SK-N-MC (cell line): Measurements from ENCODE around the gene NEURL1.

Experiments
- EZH2 ChIP-seq: fragments of 200-600 bp; sonication (generic); IDR thresholded peaks from one replicate; pipeline ENCODE4 v1.6.1; 2017; ENCODE audit warnings: antibody characterized with exemption
- FOXP2 ChIP-seq: optimal IDR thresholded peaks from 2 replicates; pipeline ENCODE3; 2011; ENCODE audit warnings: mild to moderate bottlenecking, moderate library complexity; ENCODE audit not compliant: insufficient read depth; ENCODE audit errors: extremely low read length, control extremely low read depth
- POLR2AphosphoS5 ChIP-seq: IDR thresholded peaks from 2 replicates; pipeline ENCODE4 v1.6.1; 2012; ENCODE audit warnings: mild to moderate bottlenecking, low read depth, low read length, borderline replicate concordance

DNA sequence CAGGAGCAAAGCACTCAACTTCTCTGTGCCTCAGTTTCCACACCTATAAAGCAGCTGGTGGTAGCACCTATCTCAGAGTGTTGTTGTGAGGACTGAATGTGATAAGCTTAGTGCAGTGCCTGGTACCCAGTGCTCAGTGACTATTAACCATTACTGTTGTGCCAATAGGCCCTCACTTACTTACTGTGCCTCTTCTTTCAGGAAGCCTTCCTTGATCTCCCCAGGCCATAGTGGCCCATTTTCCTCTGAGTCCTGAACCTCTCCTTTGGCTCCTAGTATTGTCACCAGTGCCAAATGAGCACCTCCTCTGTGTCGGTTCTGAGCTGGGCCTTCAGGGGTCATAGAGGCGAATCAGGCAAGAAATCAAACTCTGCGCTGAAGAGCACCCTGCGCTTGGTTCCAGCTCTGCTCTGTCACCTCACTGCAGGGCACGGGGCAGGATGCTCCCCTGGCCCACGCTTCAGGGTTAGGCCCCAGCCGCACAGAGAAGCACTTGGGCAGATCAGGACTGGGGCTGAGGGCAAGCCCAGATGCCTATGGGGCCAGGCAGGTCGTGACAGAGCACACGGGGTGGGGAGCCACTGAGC, 37.3 kb upstream of the NEURL1 start:
- TF ChIP-seq EZH2 (no peak), POLR2AphosphoS5 (no peak), FOXP2 (no peak)
